ENCODE results near the gene ABHD4. TPM values are rescaled to one million over a fixed set of nuclear protein-coding genes. Genes with fewer than 3 reads are reported as not detected.
"Not testable (repeated sequence)": the region's sequence is repeated elsewhere in the genome, so short reads cannot be mapped to it uniquely, and the experiment has no call there.

The ABHD4 gene, protein sequence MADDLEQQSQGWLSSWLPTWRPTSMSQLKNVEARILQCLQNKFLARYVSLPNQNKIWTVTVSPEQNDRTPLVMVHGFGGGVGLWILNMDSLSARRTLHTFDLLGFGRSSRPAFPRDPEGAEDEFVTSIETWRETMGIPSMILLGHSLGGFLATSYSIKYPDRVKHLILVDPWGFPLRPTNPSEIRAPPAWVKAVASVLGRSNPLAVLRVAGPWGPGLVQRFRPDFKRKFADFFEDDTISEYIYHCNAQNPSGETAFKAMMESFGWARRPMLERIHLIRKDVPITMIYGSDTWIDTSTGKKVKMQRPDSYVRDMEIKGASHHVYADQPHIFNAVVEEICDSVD
- total RNA-seq, result 10 to 100 TPM; 11.8 to 13.8 TPM

DNA sequence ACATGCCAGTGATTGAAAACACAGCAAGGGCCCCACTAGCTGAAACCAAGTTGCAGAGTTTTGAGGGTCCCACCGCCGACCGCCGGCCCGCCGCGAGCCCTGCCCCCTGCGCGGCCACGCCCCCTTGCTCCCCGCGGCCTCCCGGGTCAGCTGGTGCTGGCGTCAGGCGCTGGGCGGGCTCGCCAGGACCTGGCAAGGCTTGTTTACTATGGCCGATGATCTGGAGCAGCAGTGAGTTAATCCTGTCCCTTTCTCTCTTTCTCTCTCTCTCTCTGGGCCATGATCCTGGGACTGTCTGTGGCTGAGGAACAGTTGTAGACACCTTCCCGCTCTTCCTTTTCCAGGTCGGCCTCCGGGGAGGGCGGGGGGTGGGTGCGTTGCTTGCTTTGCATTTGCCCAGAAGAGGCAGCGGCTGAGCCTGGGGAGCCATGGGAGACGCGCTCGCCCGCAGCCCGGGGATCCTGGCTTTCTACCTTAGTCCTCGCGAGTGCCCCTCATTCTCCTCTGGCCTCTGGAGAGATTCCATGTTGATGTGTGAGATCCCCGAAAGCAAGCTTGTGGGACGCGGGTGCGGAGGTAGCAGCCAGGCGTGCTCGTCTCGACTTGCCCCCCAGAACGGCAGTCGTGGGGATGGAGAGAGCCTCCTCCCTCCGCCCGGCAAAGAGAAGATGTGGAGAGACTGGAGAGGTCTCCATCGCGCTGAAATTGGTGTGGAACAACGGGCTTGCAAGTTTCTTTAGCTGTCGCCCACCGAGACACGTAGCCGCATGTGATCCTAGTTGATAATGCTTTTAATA lies at the start of gene ABHD4:
TSS of gene ABHD4 (plus strand) at position 202 of the 797 bp plus-strand sequence. CDS start at position 209, 7 bp downstream.
- H3K27ac Mint-ChIP-seq, result peak within 1 kb of the TSS; percentile 85
- H3K9me3 Mint-ChIP-seq (ENCODE audit: low read depth), result no peaks in the 10 kb centered on the region
- peak within 1 kb of the TSS; percentile 92 for H3K4me3 Mint-ChIP-seq
- H3K4me1 Mint-ChIP-seq, result peaks cover 29% of the 10 kb centered on the region
- CTCF ChIA-PET, result interaction anchor here (0.6 to 3.8 kb wide), 18 partner anchors 8 to 867 kb away, joined by 3 to 31 read pairs (median 3); partner anchors contain the start of gene DAD1
- peak; percentile 82 for DNase-seq
- H3K27me3 Mint-ChIP-seq, result peaks cover 3% of the 10 kb centered on the region
- peak; percentile 91 for ATAC-seq
- peaks cover 13% of the 10 kb centered on the region for H3K36me3 Mint-ChIP-seq

GRCh38 chr14:22549324-22549962 lies 48.7 kb upstream of the ABHD4 start:
- ATAC-seq (no peak), DNase-seq (peak; percentile 48)
- Mint-ChIP-seq H3K27me3 (no peaks in the 10 kb centered on the region), H3K9me3 (ENCODE audit: low read depth) (no peaks in the 10 kb centered on the region), H3K27ac (peak overlapping the region; percentile 99), H3K36me3 (peaks cover 90% of the 10 kb centered on the region), H3K4me3 (peak overlapping the region; percentile 73), H3K4me1 (peaks cover 94% of the 10 kb centered on the region)
- CTCF ChIA-PET, result interaction anchor here (1.1 to 18.6 kb wide), 4 partner anchors 16 to 571 kb away, joined by 3 to 642 read pairs (median 6); no protein-coding TSS in a partner anchor

DNA sequence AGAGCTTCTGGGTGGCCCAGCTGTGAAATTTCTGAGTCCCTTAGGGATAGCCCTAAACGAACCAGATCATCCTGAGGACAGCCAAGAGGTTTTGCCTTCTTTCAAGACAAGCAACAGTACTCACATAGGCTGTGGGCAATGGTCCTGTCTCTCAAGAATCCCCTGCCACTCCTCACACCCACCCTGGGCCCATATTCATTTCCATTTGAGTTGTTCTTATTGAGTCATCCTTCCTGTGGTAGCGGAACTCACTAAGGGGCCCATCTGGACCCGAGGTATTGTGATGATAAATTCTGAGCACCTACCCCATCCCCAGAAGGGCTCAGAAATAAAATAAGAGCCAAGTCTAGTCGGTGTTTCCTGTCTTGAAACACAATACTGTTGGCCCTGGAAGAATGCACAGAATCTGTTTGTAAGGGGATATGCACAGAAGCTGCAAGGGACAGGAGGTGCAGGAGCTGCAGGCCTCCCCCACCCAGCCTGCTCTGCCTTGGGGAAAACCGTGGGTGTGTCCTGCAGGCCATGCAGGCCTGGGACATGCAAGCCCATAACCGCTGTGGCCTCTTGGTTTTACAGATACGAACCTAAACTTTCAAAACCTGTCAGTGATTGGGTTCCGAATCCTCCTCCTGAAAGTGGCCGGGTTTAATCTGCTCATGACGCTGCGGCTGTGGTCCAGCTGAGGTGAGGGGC lies 48.0 kb upstream of the ABHD4 start:
- H3K27ac Mint-ChIP-seq, result peak overlapping the region; percentile 99
- H3K4me3 Mint-ChIP-seq, result peak overlapping the region; percentile 73
- no peaks in the 10 kb centered on the region for H3K27me3 Mint-ChIP-seq
- peaks cover 94% of the 10 kb centered on the region for H3K4me1 Mint-ChIP-seq
- ATAC-seq (peak; percentile 59), DNase-seq (peak; percentile 90)
- CTCF ChIA-PET, result interaction anchor here (0.8 to 18.6 kb wide), 12 partner anchors 8 to 827 kb away, joined by 3 to 642 read pairs (median 5); no protein-coding TSS in a partner anchor
- H3K36me3 Mint-ChIP-seq, result peaks cover 83% of the 10 kb centered on the region
- no peaks in the 10 kb centered on the region for H3K9me3 Mint-ChIP-seq (ENCODE audit: low read depth)

- H3K4me3 Mint-ChIP-seq, result peak overlapping the region; percentile 73
- H3K27me3 Mint-ChIP-seq, result peaks cover 3% of the 10 kb centered on the region
- peaks cover 72% of the 10 kb centered on the region for H3K36me3 Mint-ChIP-seq
- peaks cover 92% of the 10 kb centered on the region for H3K4me1 Mint-ChIP-seq
- DNase-seq (no peak), ATAC-seq (no peak)
- H3K9me3 Mint-ChIP-seq (ENCODE audit: low read depth), result no peaks in the 10 kb centered on the region
- CTCF ChIA-PET, result interaction anchor here (0.9 to 18.6 kb wide), 12 partner anchors 10 to 691 kb away, joined by 3 to 642 read pairs (median 5); no protein-coding TSS in a partner anchor
- H3K27ac Mint-ChIP-seq, result peak overlapping the region; percentile 99
These were observed 46.5 kb upstream of the ABHD4 start for GRCh38 chr14:22551605-22551997.

GRCh38 chr14:22552001-22552826 lies 45.9 kb upstream of the ABHD4 start:
- CTCF ChIA-PET, result interaction anchor here (0.9 to 18.6 kb wide), 16 partner anchors 10 to 683 kb away, joined by 3 to 642 read pairs (median 4); no protein-coding TSS in a partner anchor
- no peak for DNase-seq
- no peak for ATAC-seq
- H3K27ac Mint-ChIP-seq, result peak overlapping the region; percentile 99
- peaks cover 3% of the 10 kb centered on the region for H3K27me3 Mint-ChIP-seq
- H3K36me3 Mint-ChIP-seq, result peaks cover 66% of the 10 kb centered on the region
- H3K4me1 Mint-ChIP-seq, result peaks cover 91% of the 10 kb centered on the region
- H3K4me3 Mint-ChIP-seq, result peak overlapping the region; percentile 73
- H3K9me3 Mint-ChIP-seq (ENCODE audit: low read depth), result no peaks in the 10 kb centered on the region

DNA sequence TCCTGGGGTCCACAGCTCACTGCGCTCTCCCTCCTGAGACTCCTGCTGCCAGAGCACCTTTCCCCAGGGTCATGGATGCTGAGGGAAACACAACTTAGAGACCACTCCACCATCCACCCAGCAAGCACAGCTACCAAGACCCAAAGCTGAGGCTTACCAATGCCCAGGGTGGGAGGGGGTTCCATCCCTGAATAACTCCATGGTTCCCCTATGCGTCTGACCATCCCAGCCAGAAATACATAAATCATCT lies 45.3 kb upstream of the ABHD4 start:
- peaks cover 3% of the 10 kb centered on the region for H3K27me3 Mint-ChIP-seq
- H3K36me3 Mint-ChIP-seq, result peaks cover 61% of the 10 kb centered on the region

GRCh38 chr14:22553445-22553844 lies 44.7 kb upstream of the ABHD4 start:
- Mint-ChIP-seq H3K4me1 (peaks cover 91% of the 10 kb centered on the region), H3K27ac (peak overlapping the region; percentile 99), H3K36me3 (peaks cover 54% of the 10 kb centered on the region), H3K4me3 (peak overlapping the region; percentile 67), H3K9me3 (ENCODE audit: low read depth) (no peaks in the 10 kb centered on the region), H3K27me3 (peaks cover 3% of the 10 kb centered on the region)
- DNase-seq (no peak), ATAC-seq (no peak)
- CTCF ChIA-PET, result interaction anchor here (1.0 to 18.6 kb wide), 8 partner anchors 11 to 685 kb away, joined by 3 to 642 read pairs (median 4); no protein-coding TSS in a partner anchor

More for the DNA sequence above, 45.3 kb upstream of the ABHD4 start:
- Mint-ChIP-seq H3K27ac (peak overlapping the region; percentile 99), H3K4me1 (peaks cover 91% of the 10 kb centered on the region), H3K4me3 (peak overlapping the region; percentile 73), H3K9me3 (ENCODE audit: low read depth) (no peaks in the 10 kb centered on the region)
- DNase-seq (no peak), ATAC-seq (no peak)
- CTCF ChIA-PET, result interaction anchor here (1.0 to 18.6 kb wide), 10 partner anchors 11 to 684 kb away, joined by 3 to 642 read pairs (median 4); no protein-coding TSS in a partner anchor

DNA sequence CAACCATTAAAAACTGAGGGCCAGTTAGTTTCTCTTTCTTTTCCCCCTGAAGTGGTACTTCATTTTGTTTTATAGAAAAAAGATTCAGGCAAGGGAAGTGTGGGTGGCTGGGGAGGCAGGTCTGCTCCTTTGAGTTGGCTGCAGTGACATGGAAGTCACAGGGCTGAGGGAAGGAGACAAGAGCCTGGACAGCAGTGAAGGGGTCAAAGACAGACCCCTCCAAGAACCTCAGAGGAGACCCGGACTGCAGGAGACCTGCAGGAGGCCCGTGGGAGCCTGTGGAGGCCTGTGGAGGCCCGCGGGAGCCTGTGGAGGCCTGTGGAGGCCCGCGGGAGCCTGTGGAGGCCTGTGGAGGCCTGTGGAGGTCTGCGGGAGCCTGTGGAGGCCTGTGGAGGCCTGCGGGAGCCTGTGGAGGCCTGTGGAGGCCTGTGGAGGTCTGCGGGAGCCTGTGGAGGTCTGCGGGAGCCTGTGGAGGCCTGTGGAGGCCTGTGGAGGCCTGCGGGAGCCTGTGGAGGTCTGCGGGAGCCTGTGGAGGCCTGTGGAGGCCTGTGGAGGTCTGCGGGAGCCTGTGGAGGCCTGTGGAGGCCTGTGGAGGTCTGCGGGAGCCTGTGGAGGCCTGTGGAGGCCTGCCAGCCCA lies 44.1 kb upstream of the ABHD4 start:
- peak overlapping the region; percentile 67 for H3K4me3 Mint-ChIP-seq

DNA sequence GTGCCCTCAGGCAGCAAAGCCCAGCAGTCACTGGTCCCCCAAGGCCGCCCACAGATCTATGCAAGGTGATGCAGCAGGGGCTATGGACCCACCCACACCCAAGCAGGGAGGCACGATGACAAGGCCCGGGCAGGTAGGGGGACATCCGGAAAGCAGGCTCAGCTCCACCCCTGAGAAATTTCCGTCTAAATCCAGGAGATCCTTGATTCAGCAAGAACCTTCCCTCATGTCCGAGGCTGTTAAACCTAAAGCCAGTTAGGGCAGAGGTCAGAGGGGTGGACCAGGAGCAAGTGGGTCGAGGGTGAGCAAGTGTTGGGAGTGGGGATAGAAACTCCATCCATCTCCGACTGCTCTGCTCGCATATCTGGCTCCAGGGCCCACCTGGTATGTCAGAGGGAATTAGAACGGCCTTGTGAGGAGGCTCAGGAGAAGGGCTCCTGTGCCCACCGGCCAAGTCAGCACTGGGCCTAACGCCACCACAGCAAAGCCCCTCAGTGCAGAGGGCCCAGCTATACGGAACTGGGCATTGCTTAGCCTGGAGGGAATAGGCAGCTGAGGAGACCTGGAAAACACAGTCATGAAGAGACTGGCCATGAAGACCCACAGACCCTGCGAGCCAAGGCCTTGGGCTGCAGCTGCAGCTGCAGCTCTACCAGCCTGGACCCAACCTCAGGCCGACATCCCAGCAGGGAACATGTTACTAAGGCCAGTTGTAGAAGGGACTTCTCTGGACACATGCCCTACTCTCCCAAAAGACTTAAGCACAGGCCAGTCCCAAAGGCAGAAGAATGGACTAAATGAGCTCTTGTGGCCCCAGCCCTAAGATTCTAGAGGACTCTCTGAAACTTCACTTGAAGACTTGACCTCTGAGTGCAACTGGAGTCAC lies 43.4 kb upstream of the ABHD4 start:
- H3K4me1 Mint-ChIP-seq, result peaks cover 93% of the 10 kb centered on the region
- peak overlapping the region; percentile 68 for H3K4me3 Mint-ChIP-seq
- peaks cover 43% of the 10 kb centered on the region for H3K36me3 Mint-ChIP-seq
- no peaks in the 10 kb centered on the region for H3K9me3 Mint-ChIP-seq (ENCODE audit: low read depth)
- ATAC-seq (no peak), DNase-seq (peak; percentile 73)
- H3K27me3 Mint-ChIP-seq, result peaks cover 3% of the 10 kb centered on the region
- peak overlapping the region; percentile 94 for H3K27ac Mint-ChIP-seq
- CTCF ChIA-PET, result interaction anchor here (1.2 to 18.6 kb wide), 21 partner anchors 9 to 820 kb away, joined by 3 to 642 read pairs (median 9); partner anchors contain the start of gene DAD1

More for the DNA sequence above, 44.1 kb upstream of the ABHD4 start:
- H3K4me1 Mint-ChIP-seq, result peaks cover 93% of the 10 kb centered on the region
- not testable (repeated sequence) for DNase-seq; ATAC-seq; H3K27me3 Mint-ChIP-seq; H3K9me3 Mint-ChIP-seq (ENCODE audit: low read depth)
- CTCF ChIA-PET, result interaction anchor here (1.5 to 18.6 kb wide), 3 partner anchors 12 to 36 kb away, joined by 3 to 642 read pairs (median 17); no protein-coding TSS in a partner anchor
- H3K36me3 Mint-ChIP-seq, result peaks cover 51% of the 10 kb centered on the region
- H3K27ac Mint-ChIP-seq, result peak overlapping the region; percentile 99

GRCh38 chr14:22555384-22556011 lies 42.6 kb upstream of the ABHD4 start:
- Mint-ChIP-seq H3K27me3 (peaks cover 3% of the 10 kb centered on the region), H3K9me3 (ENCODE audit: low read depth) (no peaks in the 10 kb centered on the region), H3K36me3 (peaks cover 36% of the 10 kb centered on the region), H3K4me3 (peak overlapping the region; percentile 68), H3K4me1 (peaks cover 91% of the 10 kb centered on the region), H3K27ac (peak overlapping the region; percentile 94)
- DNase-seq (peak; percentile 80), ATAC-seq (peak; percentile 11)
- CTCF ChIA-PET, result interaction anchor here (0.8 to 18.6 kb wide), 45 partner anchors 9 to 820 kb away, joined by 3 to 642 read pairs (median 5); partner anchors contain the start of genes DAD1, OR6J1 and OXA1L

Measured in activated CD8-positive, alpha-beta memory T cell treated with anti-CD3 and anti-CD28 coated beads, Interleukin-2, amount 10 ng/mL, durations not matched to agents 7 days and 5 days (primary cell).